Kasumi-1 (cell line): ENCODE measurements around the gene GALNT17.
A peak's percentile ranks its signal among the peaks of the same experiment; 100 is the strongest.
"Not testable (repeated sequence)": the region's sequence is repeated elsewhere in the genome, so short reads cannot be mapped to it uniquely, and the experiment has no call there.

ENCODE experiments used
- DNase-seq, 2 experiments: peaks; one replicate each; lab custom pipeline; 2025; lab: John Stamatoyannopoulos, UW

GALNT17 gene

DNA sequence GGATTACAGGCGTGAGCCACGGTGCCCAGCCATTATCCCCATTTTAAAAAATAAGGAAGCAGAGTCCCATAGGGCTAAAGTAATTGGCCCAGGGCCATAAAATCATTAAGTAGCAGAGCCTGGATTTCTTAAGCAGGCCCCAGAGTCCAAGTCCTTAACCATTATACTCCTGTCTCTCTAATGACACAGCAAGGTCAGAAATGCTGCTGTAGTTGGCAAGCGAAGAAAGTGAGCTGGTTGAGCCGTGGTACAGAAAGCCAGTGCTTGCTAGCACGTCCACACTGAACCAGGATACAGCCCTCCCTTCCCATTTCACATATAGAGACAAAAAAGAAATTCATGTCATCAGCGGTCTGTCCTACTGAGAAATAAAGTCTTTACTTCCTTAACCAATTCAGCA is 562.7 kb downstream of the GALNT17 start:
- DNase-seq, result no peak

DNA sequence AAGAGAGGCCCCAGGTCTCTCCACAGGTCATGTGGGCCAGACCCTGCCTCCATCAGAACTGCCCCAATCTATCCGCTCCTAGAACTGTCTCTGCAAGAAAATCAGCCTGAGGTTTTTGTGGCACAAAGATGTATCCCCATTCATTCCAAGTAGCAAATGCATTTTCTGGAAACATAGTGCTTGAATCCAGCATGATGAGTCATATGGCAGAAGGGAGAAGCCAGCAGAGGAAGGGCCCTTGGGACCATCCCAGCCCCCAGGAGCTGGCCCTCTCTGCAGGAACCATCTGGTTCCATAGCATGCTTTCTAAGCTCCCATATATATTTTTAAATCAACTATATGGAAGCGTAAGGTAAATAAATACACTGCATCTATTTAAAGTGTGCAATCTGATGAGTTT is 563.2 kb downstream of the GALNT17 start:
- no peak for DNase-seq

- no peak for DNase-seq
Measured at GRCh38 chr7:71696511-71696910, 564.6 kb downstream of the GALNT17 start.

DNA sequence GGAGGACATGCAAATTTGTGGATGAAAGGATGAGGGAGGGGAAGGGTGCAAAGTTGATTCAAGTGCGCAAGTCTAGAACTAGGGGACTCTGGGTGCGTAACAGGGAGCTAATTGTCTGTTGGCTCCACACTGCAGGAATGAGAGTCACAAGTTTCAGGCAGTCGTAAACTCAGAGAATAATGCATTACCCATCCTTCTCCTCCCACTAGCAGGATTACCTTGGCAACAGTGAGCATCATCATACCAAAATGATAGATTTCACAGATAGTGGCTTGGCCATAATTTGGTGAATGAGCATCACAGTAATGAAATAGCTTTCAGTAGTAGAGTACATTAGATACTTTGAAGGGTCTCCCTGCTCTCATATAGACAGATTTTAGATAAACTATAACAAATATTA is 565.5 kb downstream of the GALNT17 start:
- DNase-seq, result no peak

DNA sequence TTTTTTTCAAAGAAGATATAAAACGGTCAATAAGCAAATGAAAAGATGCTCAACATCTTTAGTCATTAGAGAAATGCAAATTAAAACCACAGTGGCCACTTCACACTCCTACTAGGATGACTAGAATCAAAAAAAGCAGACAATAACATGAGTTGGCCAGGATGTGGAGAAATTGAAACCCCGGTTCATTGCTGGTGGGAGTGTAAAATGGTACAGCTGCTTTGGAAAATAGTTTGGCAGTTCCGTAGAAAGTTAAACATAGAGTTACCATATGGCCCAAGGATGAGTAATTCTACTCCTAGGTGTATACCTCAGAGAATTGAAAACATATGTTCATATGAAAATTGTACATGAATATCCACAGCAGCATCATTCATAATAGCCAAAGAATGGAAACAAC is 573.3 kb downstream of the GALNT17 start:
- no peak for DNase-seq

DNA sequence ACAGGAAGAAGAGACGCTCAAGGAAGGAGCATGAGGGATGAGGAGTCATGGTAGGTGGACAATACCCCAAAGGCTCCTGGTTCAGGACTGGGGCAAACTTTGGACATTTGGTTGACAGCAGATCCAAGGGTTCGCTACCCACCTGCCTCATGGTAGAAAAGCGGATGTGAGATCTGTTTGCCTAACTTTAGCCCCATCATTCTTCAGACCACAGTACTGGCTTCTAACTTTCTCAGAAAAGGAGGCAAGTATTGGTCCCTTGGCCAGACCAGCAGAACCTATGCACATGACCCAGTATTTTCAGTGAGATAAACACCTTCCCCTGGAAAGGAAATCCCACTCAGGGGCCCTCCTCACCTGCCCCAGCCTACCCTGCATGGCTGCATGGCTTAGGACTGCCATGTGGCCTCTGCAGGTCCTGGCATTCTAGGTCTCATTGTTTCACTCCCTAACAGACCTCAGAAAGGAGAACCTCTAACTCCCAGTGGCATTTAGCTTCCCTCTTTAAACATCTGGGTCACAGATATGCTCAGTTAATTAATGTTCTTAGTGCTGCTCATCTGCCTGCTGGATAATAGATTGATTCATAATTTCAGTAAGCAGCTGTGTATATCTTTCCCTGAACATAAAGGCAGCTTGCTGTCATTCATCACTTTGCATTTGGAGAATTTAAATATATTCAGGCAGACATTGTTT is 574.1 kb downstream of the GALNT17 start:
- no peak for DNase-seq

GRCh38 chr7:71706597-71706975 is 574.6 kb downstream of the GALNT17 start:
- no peak for DNase-seq

- DNase-seq, result no peak
Measured at GRCh38 chr7:71707041-71707440, 575.1 kb downstream of the GALNT17 start.

DNA sequence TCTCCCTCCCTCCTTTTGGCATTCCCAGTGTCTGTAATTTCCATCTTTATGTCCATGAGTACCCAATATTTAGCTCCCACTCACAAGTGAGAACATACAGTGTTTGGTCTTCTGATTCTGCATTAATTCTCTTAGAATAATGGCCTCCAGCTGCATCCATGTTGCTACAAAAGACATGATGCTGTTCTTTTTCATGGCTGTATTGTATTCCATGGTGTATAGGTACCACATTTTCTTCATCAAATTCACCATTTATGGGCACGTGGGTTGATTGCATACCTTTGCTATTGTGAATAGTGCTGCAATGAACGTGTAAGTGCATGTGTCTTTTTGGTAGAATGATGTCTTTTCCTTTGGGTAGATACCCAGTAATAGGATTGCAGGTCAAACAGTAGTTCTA is 576.8 kb downstream of the GALNT17 start:
- DNase-seq, result no peak

DNA sequence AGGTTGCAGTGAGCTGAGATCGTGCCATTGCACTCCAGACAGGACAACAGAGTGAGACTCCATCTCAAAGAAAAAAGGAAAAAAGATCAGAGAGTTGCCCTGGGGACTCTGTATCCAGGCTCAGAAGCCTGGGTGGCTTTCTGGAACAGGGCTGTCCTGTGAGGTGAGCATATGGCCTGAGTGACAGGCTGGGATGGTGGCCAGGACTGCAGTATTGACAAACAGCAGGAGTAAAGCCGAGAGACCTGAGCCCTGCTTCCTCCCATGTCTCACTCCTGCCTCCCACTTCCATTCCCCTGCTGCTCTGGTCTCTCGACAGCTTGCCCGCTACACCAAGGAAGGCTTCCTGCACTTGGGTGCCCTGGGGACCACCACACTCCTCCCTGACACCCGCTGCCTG is 578.5 kb downstream of the GALNT17 start:
- DNase-seq, result no peak

- no peak for DNase-seq
Measured at GRCh38 chr7:71712653-71713180, 580.8 kb downstream of the GALNT17 start.

GRCh38 chr7:71716690-71717089 is 584.7 kb downstream of the GALNT17 start:
- DNase-seq, result no peak

- no peak for DNase-seq
Measured at GRCh38 chr7:71718563-71718962, 586.6 kb downstream of the GALNT17 start.

GRCh38 chr7:71721742-71722141 is 589.8 kb downstream of the GALNT17 start:
- no peak for DNase-seq

DNA sequence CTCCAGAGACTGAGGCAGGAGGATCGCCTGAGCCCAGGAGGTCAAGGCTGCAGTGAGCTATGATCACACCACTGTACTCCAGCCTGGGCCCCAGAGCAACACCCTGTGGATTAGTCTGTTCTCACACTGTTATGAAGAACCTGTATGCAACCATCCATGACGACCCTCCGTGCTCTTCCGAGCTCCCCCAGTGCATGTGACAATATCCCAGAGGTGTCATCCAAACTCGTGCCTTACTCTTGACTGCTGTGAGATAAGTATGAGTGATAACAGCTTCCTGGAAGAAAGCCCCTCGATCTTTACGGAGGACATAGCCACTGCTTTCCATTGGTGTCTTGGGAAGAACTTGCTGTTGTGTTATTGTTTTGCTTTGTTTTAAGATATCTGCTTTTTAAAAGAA is 591.9 kb downstream of the GALNT17 start:
- DNase-seq, result no peak

DNA sequence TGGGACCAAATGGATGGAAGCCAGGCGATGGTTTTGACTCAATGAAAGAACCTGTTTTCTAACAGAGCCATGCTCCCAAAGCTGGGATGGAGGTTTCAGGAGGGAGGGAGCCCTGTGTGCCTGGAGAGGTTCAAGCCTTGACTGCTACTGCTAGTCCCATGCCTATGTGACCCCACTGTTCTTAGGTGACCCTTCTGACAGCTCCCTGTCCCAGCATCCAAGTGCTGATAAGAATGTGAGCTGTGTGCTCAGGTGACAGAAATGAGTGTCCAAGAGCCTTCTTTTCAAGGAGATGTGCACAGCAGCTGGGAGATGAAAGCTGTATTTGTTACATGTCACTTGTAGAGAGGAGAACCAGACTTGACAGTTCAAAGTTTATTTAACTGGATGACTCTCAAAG is 595.4 kb downstream of the GALNT17 start:
- DNase-seq, result no peak

- no peak for DNase-seq
Measured at GRCh38 chr7:71731740-71732139, 599.8 kb downstream of the GALNT17 start.

GRCh38 chr7:71733107-71733870 is 601.3 kb downstream of the GALNT17 start:
- peak; percentile 77 for DNase-seq

DNA sequence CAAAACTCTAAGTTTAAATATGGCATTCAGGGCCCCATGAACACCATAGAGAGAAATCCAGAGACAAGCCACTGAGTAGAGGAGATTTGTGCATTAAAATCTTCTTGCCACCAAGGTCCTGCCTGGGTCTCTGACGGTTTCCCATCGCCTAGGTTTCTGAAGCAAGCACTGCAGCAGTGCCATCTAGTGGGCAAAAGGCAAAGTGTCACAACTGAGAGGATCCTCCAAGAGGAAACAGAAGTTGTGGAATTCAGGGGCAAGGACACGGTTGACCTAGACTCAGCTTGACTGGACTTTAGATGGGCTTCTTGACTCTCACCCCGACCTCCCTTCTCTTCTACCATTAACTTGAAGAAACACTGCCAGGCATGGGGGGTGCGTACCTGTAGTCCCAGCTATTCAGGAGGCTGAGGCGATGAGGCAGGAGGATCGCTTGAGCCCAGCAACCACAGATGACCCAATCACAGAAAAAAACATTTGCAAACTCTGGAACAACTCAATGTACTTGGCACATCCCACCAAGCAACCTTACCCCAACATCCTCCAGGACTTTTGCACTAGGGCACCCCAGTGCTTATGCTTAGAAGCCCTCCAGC is 604.1 kb downstream of the GALNT17 start:
- DNase-seq, result peak; percentile 60 to 63

DNA sequence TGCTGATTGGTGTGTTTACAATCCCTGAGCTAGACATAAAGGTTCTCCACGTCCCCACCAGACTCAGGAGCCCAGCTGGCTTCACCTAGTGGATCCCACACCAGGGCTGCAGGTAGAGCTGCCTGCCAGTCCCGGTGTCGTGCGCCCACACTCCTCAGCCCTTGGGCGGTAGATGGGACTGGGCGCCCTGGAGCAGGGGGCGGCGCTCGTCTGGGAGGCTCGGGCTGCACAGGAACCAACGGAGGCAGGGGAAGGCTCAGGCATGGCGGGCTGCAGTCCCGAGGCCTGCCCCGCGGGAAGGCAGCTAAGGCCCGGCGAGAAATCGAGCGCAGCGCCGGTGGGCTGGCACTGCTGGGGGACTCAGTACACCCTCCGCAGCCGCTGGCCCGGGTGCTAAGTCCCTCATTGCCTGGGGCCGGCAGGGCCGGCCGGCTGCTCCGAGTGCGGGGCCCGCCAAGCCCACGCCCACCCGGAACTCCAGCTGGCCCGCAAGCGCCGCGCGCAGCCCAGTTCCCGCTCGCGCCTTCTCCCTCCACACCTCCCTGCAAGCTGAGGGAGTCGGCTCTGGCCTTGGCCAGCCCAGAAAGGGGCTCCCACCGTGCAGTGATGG is 606.1 kb downstream of the GALNT17 start:
- DNase-seq, result not testable (repeated sequence)

DNA sequence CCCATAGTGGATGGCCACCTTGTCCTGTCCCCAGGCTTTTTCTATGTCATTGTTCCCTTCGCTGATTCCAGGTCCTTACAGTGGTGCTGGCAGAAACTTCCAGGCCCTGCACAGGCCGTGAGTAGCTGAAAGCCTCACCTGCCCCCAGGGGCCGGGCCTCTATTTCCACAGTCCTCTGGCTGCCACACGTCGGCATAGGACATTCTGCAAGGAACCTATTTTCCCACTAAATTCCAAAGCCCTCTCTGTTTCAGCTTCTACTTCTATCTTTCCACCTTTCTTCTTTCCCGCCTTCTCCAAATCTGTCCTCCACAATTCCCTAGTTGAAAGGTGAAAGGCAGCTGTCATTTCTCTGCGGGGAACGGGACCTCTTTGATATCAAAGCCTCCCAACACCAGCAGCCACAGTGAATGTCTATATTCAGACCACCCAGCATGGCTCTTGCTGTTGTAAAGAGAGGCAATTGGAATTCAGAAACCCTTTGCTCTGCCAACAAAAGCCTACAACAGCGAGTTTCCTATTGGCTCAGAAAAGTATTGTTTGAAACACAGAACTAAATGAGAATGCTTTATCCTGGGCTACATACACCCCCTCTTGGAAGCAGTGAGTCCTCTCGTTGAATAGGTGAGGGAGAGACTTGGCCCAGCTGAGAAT is 607.7 kb downstream of the GALNT17 start:
- no peak for DNase-seq

GRCh38 chr7:71740174-71740560 is 608.2 kb downstream of the GALNT17 start:
- no peak for DNase-seq
